HEK293 (cell line): ENCODE results near the gene STK36.

Experiments used
- ATF2 ChIP-seq: fragments of 450-650 bp; formaldehyde crosslinking; IDR thresholded peaks from 2 replicates; pipeline ENCODE4 v1.5.1; 2016; ENCODE audit warnings: missing biosample characterization, missing genetic modification characterization, low read depth
- CTCF ChIP-seq: fragments of 450-650 bp; formaldehyde crosslinking; IDR thresholded peaks from 2 replicates; pipeline ENCODE4 v1.5.1; 2016; ENCODE audit warnings: missing biosample characterization, missing genetic modification characterization
- HOXD13 ChIP-seq: sonication (generic); formaldehyde crosslinking; IDR thresholded peaks from 2 replicates; pipeline ENCODE4 v1.8.0; 2022; ENCODE audit warnings: missing genetic modification reagents, borderline replicate concordance
- KLF9 ChIP-seq: fragments of 450-650 bp; formaldehyde crosslinking; IDR thresholded peaks from 2 replicates; pipeline ENCODE4 v1.5.1; 2016; ENCODE audit warnings: missing biosample characterization, missing genetic modification characterization, low read depth
- YY1 ChIP-seq: fragments of 450-650 bp; formaldehyde crosslinking; IDR thresholded peaks from 2 replicates; pipeline ENCODE4 v1.5.1; 2018; ENCODE audit warnings: missing biosample characterization, missing genetic modification characterization
- ZNF274 ChIP-seq, 2 experiments: fragments of 200-500 bp in 1 of 2; fragments of 450-650 bp in 1 of 2; sonication (Bioruptor generic) in 1 of 2; formaldehyde crosslinking in 1 of 2; IDR thresholded peaks; 2 replicates each; pipeline versions ENCODE4 v1.5.1 to v1.6.1; 2014 to 2016; ENCODE audit warnings: borderline replicate concordance in 1 of 2, inconsistent platforms in 1 of 2, low read length in 1 of 2, missing biosample characterization in 1 of 2, missing genetic modification characterization in 1 of 2
- ZNF426 ChIP-seq: fragments of 450-650 bp; formaldehyde crosslinking; IDR thresholded peaks from 2 replicates; pipeline ENCODE4 v1.5.1; 2017; ENCODE audit warnings: missing biosample characterization, missing genetic modification characterization, mild to moderate bottlenecking, inconsistent platforms, moderate library complexity
- ZNF701 ChIP-seq: fragments of 450-650 bp; formaldehyde crosslinking; IDR thresholded peaks from 2 replicates; pipeline ENCODE4 v1.5.1; 2016; ENCODE audit warnings: missing biosample characterization, missing genetic modification characterization
- ZNF747 ChIP-seq: fragments of 450-650 bp; formaldehyde crosslinking; IDR thresholded peaks from 2 replicates; pipeline ENCODE4 v1.5.1; 2016; ENCODE audit warnings: missing biosample characterization, missing genetic modification characterization

DNA sequence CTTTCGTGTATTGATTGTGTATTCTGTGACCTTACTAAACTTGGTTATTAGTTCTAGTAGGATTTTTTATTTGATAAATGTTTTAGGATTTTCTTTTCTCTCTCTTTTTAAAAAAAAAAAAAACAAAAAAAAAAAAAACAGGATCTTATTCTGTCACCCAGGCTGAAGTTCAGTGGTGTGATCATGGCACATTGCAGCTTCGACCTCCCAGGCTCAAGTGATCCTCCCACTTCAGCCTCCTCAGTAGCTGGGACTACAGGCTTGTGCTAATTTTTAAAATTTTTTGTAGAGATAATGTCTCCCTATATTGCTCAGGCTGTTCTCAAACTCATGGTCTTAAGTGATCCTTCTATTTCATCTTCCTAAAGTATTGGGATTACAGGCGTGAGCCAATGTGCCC lies 57.8 kb downstream of the STK36 start:
- no peak for TF ChIP-seq ZNF426 (tag by site-specific recombination)
- TF ChIP-seq HOXD13 (CRISPR knock-in tag), result no peak
- TF ChIP-seq CTCF (tag by site-specific recombination), result no peak
- TF ChIP-seq KLF9, result no peak
- TF ChIP-seq ZNF274 (IDR thresholded peaks at IDR 0.05; ENCODE audit: low read length), result no peak
- no peak for TF ChIP-seq ZNF274 (tag by site-specific recombination; IDR thresholded peaks at IDR 0.05; ENCODE audit: borderline replicate concordance)
- no peak for TF ChIP-seq ZNF747 (tag by site-specific recombination)
- no peak for TF ChIP-seq YY1 (tag by site-specific recombination)
- TF ChIP-seq ATF2 (tag by site-specific recombination), result no peak
- TF ChIP-seq ZNF701 (tag by site-specific recombination), result no peak
